OCI-LY7 (cell line): ENCODE data around the gene LRIG1. TPM values are rescaled to one million over a fixed set of nuclear protein-coding genes. Genes with fewer than 3 reads are reported as not detected.

ENCODE experiments used
- BruUV-seq: library from RNA; stranded (reverse); fragments of 400-500 nt; replicated peaks from 2 replicates; lab custom pipeline; 2021; lab: Mats Ljungman, UMichigan
- CTCF ChIA-PET: fragments of 300-600 bp; sonication (Branson Sonifier 250); formaldehyde crosslinking; loops from one replicate; lab custom pipeline; 2022; ENCODE audit warnings: antibody characterized with exemption; ENCODE audit not compliant: unreplicated experiment; lab: Charles Lee
- POLR2A ChIA-PET: fragments of 300-600 bp; sonication (Branson Sonifier 250); formaldehyde crosslinking; loops from one replicate; lab custom pipeline; 2022; ENCODE audit warnings: antibody characterized with exemption; lab: Charles Lee
- DNase-seq: peaks from one replicate; pipeline ENCODE4 v3.0.0-alpha.2; 2015; ENCODE audit warnings: low spot score
- H2AFZ ChIP-seq: fragments of 200-600 bp; sonication (generic), shearing (Covaris generic); 2 replicates; pipeline ENCODE4 v1.6.1; 2014; ENCODE audit warnings: mild to moderate bottlenecking, antibody characterized with exemption, low read length, moderate library complexity
- H3K27ac ChIP-seq: fragments of 200-600 bp; sonication (generic); 2 replicates; pipeline ENCODE4 v1.5.1; 2014; ENCODE audit warnings: mixed run types, low read depth, mild to moderate bottlenecking, moderate library complexity, low read length, inconsistent platforms; ENCODE audit not compliant: poor library complexity, severe bottlenecking
- H3K36me3 ChIP-seq: fragments of 200-600 bp; sonication (generic); 2 replicates; pipeline ENCODE4 v1.6.1; 2014; ENCODE audit warnings: mild to moderate bottlenecking, antibody characterized with exemption, low read length, moderate library complexity, mixed read lengths; ENCODE audit not compliant: insufficient read depth
- H3K4me1 ChIP-seq: fragments of 200-600 bp; sonication (generic); 2 replicates; pipeline ENCODE4 v1.5.1; 2014; ENCODE audit warnings: mild to moderate bottlenecking, low read length; ENCODE audit not compliant: insufficient read depth, poor library complexity, severe bottlenecking
- H3K4me2 ChIP-seq: fragments of 200-600 bp; sonication (generic); 2 replicates; pipeline ENCODE4 v1.6.1; 2014; ENCODE audit warnings: mild to moderate bottlenecking, low read length
- H3K4me3 ChIP-seq: fragments of 200-600 bp; sonication (generic); 2 replicates; pipeline ENCODE4 v1.5.1; 2014; ENCODE audit warnings: mild to moderate bottlenecking, low read depth, low read length; ENCODE audit not compliant: poor library complexity, severe bottlenecking
- H3K79me2 ChIP-seq: fragments of 200-600 bp; sonication (generic); 2 replicates; pipeline ENCODE4 v1.6.1; 2016; ENCODE audit warnings: low read depth, mild to moderate bottlenecking, low read length, moderate library complexity, mixed read lengths; ENCODE audit not compliant: insufficient read depth
- H3K9me2 ChIP-seq: fragments of 200-600 bp; sonication (generic); 2 replicates; pipeline ENCODE4 v1.6.1; 2016; ENCODE audit warnings: mild to moderate bottlenecking, low read length, mixed read lengths; ENCODE audit not compliant: insufficient read depth
- H3K9me3 ChIP-seq: fragments of 200-600 bp; sonication (generic); 2 replicates; pipeline ENCODE4 v1.6.1; 2014; ENCODE audit warnings: mild to moderate bottlenecking, mixed run types, low read length, mixed read lengths
- H4K20me1 ChIP-seq: fragments of 200-600 bp; sonication (generic); 2 replicates; pipeline ENCODE4 v1.6.1; 2014; ENCODE audit warnings: mild to moderate bottlenecking, antibody characterized with exemption, low read length, moderate library complexity, mixed read lengths; ENCODE audit not compliant: insufficient read depth
- CTCF ChIP-seq: fragments of 200-600 bp; sonication (generic); conservative IDR thresholded peaks from 2 replicates; pipeline ENCODE4 v1.5.1; 2014; ENCODE audit warnings: mild to moderate bottlenecking, antibody characterized with exemption, low read length, moderate library complexity, mixed read lengths
- EZH2phosphoT487 ChIP-seq: fragments of 200-600 bp; sonication (generic); IDR thresholded peaks from 2 replicates; pipeline ENCODE4 v1.6.1; 2018; ENCODE audit warnings: low read depth, borderline replicate concordance, mild to moderate bottlenecking, mixed run types, antibody characterized with exemption, low read length, moderate library complexity, mixed read lengths
- intact Hi-C: fragments of 100-400 bp; cut with micrococcal nuclease; formaldehyde crosslinking; loops from one replicate; pipeline ENCODE4 v1.10.0; 2022; ENCODE audit not compliant: unreplicated experiment
- total RNA-seq, 2 experiments: library from RNA; depleted of rRNA in 1 of 2; stranded (reverse); fragments of >200 nt in 1 of 2; shearing (Covaris generic) in 1 of 2; gene quantifications; 2 replicates each; pipeline ENCODE4 v1.2.3, GENCODE V29; 2014 to 2022

Gene LRIG1
- total RNA-seq, 2 experiments from 2014 or later, result 84.2 to 115 TPM

GRCh38 chr3:66382142-66382541 is 118.7 kb downstream of the LRIG1 start:
- no peak for DNase-seq
- Histone ChIP-seq H3K27ac (no peak overlapping the region), H4K20me1 (no peaks in the 10 kb centered on the region), H3K36me3 (peaks cover 100% of the 10 kb centered on the region), H3K79me2 (peaks cover 6% of the 10 kb centered on the region; the same call in 1 of the 2 replicates), H3K9me3 (no peaks in the 10 kb centered on the region), H3K4me2 (no peak overlapping the region), H2AFZ (no peak overlapping the region), H3K9me2 (no peaks in the 10 kb centered on the region), H3K4me1 (peaks cover 5% of the 10 kb centered on the region), H3K4me3 (no peak overlapping the region)
- intact Hi-C loops, result no loop called here
- no TSS peak for BruUV-seq
- ChIA-PET POLR2A (interaction anchor here (0.8 kb wide), 1 partner anchor 12 kb away, joined by 3 read pairs; no protein-coding TSS in a partner anchor), CTCF (no interaction called here)
- TF ChIP-seq EZH2phosphoT487 (no peak), CTCF (no peak)

- intact Hi-C loops, result no loop called here
- Histone ChIP-seq H2AFZ (no peak overlapping the region), H3K4me2 (no peak overlapping the region), H3K4me1 (no peaks in the 10 kb centered on the region), H3K9me3 (no peaks in the 10 kb centered on the region), H3K36me3 (peaks cover 100% of the 10 kb centered on the region), H3K79me2 (peaks cover 2% of the 10 kb centered on the region; the same call in 1 of the 2 replicates), H4K20me1 (no peaks in the 10 kb centered on the region), H3K4me3 (no peak overlapping the region), H3K9me2 (no peaks in the 10 kb centered on the region), H3K27ac (no peak overlapping the region)
- DNase-seq, result no peak
- no peak for TF ChIP-seq CTCF
- TF ChIP-seq EZH2phosphoT487, result no peak
- BruUV-seq, result no TSS peak
- ChIA-PET CTCF (no interaction called here), POLR2A (no interaction called here)
Measured at GRCh38 chr3:66381626-66382025, 119.2 kb downstream of the LRIG1 start.

GRCh38 chr3:66380200-66380932 is 120.5 kb downstream of the LRIG1 start:
- POLR2A ChIA-PET, result no interaction called here
- H3K27ac ChIP-seq, result no peak overlapping the region
- intact Hi-C loops, result no loop called here
- no peaks in the 10 kb centered on the region for H3K4me1 ChIP-seq
- H3K79me2 ChIP-seq, result no peaks in the 10 kb centered on the region
- no peak overlapping the region for H3K4me3 ChIP-seq
- no peaks in the 10 kb centered on the region for H3K9me2 ChIP-seq
- H4K20me1 ChIP-seq, result no peaks in the 10 kb centered on the region
- no peak overlapping the region for H3K4me2 ChIP-seq
- H2AFZ ChIP-seq, result no peak overlapping the region
- DNase-seq, result no peak
- peaks cover 100% of the 10 kb centered on the region for H3K36me3 ChIP-seq
- H3K9me3 ChIP-seq, result no peaks in the 10 kb centered on the region
- TF ChIP-seq EZH2phosphoT487 (no peak), CTCF (no peak)
- BruUV-seq, result no TSS peak
- CTCF ChIA-PET, result no interaction called here
